GM19099 (cell line): ENCODE data around the gene WHRN.

ENCODE experiments used
- POLR2A ChIP-seq: IDR thresholded peaks from 3 replicates; pipeline ENCODE4 v1.6.1; 2011; ENCODE audit warnings: low read depth; ENCODE audit not compliant: insufficient read length; ENCODE audit errors: extremely low read depth

The WHRN gene

GRCh38 chr9:114472765-114473446, 32.4 kb downstream of the WHRN start:
- TF ChIP-seq POLR2A, result no peak

- TF ChIP-seq POLR2A, result no peak
Measured at GRCh38 chr9:114471157-114471556, 34.1 kb downstream of the WHRN start.

- TF ChIP-seq POLR2A, result no peak
Measured at GRCh38 chr9:114470581-114470980, 34.7 kb downstream of the WHRN start.

- no peak for TF ChIP-seq POLR2A
Measured at GRCh38 chr9:114470121-114470520, 35.2 kb downstream of the WHRN start.

GRCh38 chr9:114469091-114469853, 36.0 kb downstream of the WHRN start:
- TF ChIP-seq POLR2A, result no peak

- TF ChIP-seq POLR2A, result no peak
Measured at GRCh38 chr9:114467910-114468309, 37.4 kb downstream of the WHRN start.

- no peak for TF ChIP-seq POLR2A
Measured at GRCh38 chr9:114467226-114467750, 38.0 kb downstream of the WHRN start.

GRCh38 chr9:114465906-114466900, 39.1 kb downstream of the WHRN start:
- TF ChIP-seq POLR2A, result no peak

GRCh38 chr9:114465417-114465816, 39.9 kb downstream of the WHRN start:
- no peak for TF ChIP-seq POLR2A

GRCh38 chr9:114464281-114465051, 40.8 kb downstream of the WHRN start:
- no peak for TF ChIP-seq POLR2A

GRCh38 chr9:114462791-114463190, 42.5 kb downstream of the WHRN start:
- no peak for TF ChIP-seq POLR2A

- no peak for TF ChIP-seq POLR2A
Measured at GRCh38 chr9:114461468-114461867, 43.8 kb downstream of the WHRN start.

- TF ChIP-seq POLR2A, result no peak
Measured at GRCh38 chr9:114460513-114461199, 44.6 kb downstream of the WHRN start.

- TF ChIP-seq POLR2A, result no peak
Measured at GRCh38 chr9:114459464-114459863, 45.8 kb downstream of the WHRN start.
